Neural progenitor cell (in vitro differentiated cells): ENCODE results near the gene RELL2. TPM values are rescaled to one million over a fixed set of nuclear protein-coding genes. Genes with fewer than 3 reads are reported as not detected.

Experiments
- DNase-seq: peaks from one replicate; pipeline ENCODE4 v3.0.0-alpha.2; 2016; ENCODE audit warnings: low spot score
- H2AFZ ChIP-seq: fragments of 200-600 bp; sonication (generic); replicated peaks from 2 replicates; pipeline ENCODE4 v1.6.1; 2016; ENCODE audit warnings: antibody characterized with exemption
- H3F3A ChIP-seq: fragments of 200-600 bp; sonication (generic); 2 replicates; pipeline ENCODE4 v1.6.1; 2016; ENCODE audit warnings: antibody characterized with exemption, low read depth
- H3K27ac ChIP-seq: fragments of 200-600 bp; sonication (generic); 2 replicates; pipeline ENCODE4 v1.5.1; 2016; ENCODE audit warnings: mild to moderate bottlenecking
- H3K27me3 ChIP-seq: fragments of 200-600 bp; sonication (generic); 2 replicates; pipeline ENCODE4 v1.6.1; 2016; ENCODE audit warnings: mild to moderate bottlenecking, moderate library complexity
- H3K36me3 ChIP-seq: fragments of 200-600 bp; sonication (generic); 2 replicates; pipeline ENCODE4 v1.5.1; 2016
- H3K4me1 ChIP-seq: fragments of 200-600 bp; sonication (generic); 2 replicates; pipeline ENCODE4 v1.6.1; 2016; ENCODE audit warnings: mixed run types
- H3K4me2 ChIP-seq: fragments of 200-600 bp; sonication (generic); 2 replicates; pipeline ENCODE4 v1.6.1; 2016
- H3K4me3 ChIP-seq: fragments of 200-600 bp; sonication (generic); 2 replicates; pipeline ENCODE4 v1.5.1; 2016
- H3K79me2 ChIP-seq: fragments of 200-600 bp; sonication (generic); 2 replicates; pipeline ENCODE4 v1.6.1; 2016; ENCODE audit warnings: low read depth
- H3K9ac ChIP-seq: fragments of 200-600 bp; sonication (generic); 2 replicates; pipeline ENCODE4 v1.6.1; 2016
- H3K9me3 ChIP-seq: fragments of 200-600 bp; sonication (generic); 2 replicates; pipeline ENCODE4 v1.5.1; 2016; ENCODE audit warnings: low read depth
- H4K20me1 ChIP-seq: fragments of 200-600 bp; sonication (generic); 2 replicates; pipeline ENCODE4 v1.6.1; 2016; ENCODE audit warnings: low read depth
- H3K27ac Mint-ChIP-seq: 3 replicates; pipeline ENCODE4 v1.8.0; 2021; ENCODE audit warnings: mixed read lengths
- H3K27me3 Mint-ChIP-seq: 2 replicates; pipeline ENCODE4 v1.8.0; 2022; ENCODE audit warnings: low read depth, mild to moderate bottlenecking, inconsistent platforms, moderate library complexity, mixed read lengths; ENCODE audit not compliant: insufficient read depth
- H3K36me3 Mint-ChIP-seq: 3 replicates; pipeline ENCODE4 v1.8.0; 2021; ENCODE audit warnings: mixed read lengths
- H3K4me1 Mint-ChIP-seq: 3 replicates; pipeline ENCODE4 v1.8.0; 2021; ENCODE audit warnings: mixed read lengths
- H3K4me3 Mint-ChIP-seq: 3 replicates; pipeline ENCODE4 v1.8.0; 2021; ENCODE audit warnings: mild to moderate bottlenecking, moderate library complexity, mixed read lengths
- H3K9me3 Mint-ChIP-seq: 3 replicates; pipeline ENCODE4 v1.8.0; 2020; ENCODE audit warnings: mixed read lengths
- EZH2 ChIP-seq: fragments of 200-600 bp; sonication (generic); IDR thresholded peaks from 2 replicates; pipeline ENCODE4 v1.6.1; 2017; ENCODE audit warnings: antibody characterized with exemption, mild to moderate bottlenecking, moderate library complexity
- EZH2phosphoT487 ChIP-seq: fragments of 200-600 bp; sonication (generic); IDR thresholded peaks from 2 replicates; pipeline ENCODE4 v1.6.1; 2017; ENCODE audit warnings: antibody characterized with exemption
- total RNA-seq: library from RNA; depleted of rRNA; stranded (reverse); fragments of >200 nt; gene quantifications from 2 replicates; pipeline ENCODE4 v1.2.3, GENCODE V29; 2015; ENCODE audit warnings: low replicate concordance
- TF ChIP-seq, protein P1 (sequence below): fragments of 200-600 bp; sonication (generic); IDR thresholded peaks from 2 replicates; pipeline ENCODE4 v1.5.1; 2017; ENCODE audit warnings: antibody characterized with exemption, mild to moderate bottlenecking

RELL2 gene
- total RNA-seq, 1 donor from 2014 or later: 0.30 TPM

DNA sequence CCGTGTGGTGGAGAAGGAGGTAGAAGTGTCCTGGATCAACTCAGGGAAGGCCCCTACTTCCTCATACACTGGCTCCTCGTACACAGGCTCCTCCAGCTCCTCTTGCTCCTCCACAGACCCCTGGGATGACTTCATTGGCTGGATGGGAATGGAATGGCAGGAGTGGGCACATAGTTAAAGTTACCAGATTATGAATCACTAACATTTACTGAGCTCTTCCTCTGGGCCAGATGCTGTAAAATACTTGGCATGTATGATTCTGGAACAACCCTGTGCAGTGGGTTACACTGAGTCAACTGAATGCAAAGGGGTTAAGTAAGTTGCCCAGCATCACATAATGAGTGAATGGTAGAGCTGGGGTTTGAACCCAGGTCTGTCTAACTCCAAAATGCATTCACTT is 17.5 kb downstream of the RELL2 start:
- no peaks in the 10 kb centered on the region for H3K4me1 ChIP-seq
- H3K27me3 Mint-ChIP-seq: peaks cover 3% of the 10 kb centered on the region
- no peaks in the 10 kb centered on the region for H4K20me1 ChIP-seq
- no peak overlapping the region for H2AFZ ChIP-seq
- H3F3A ChIP-seq: peaks cover 11% of the 10 kb centered on the region
- H3K4me3 Mint-ChIP-seq: no peak overlapping the region
- no peak for DNase-seq
- H3K9ac ChIP-seq: no peak overlapping the region
- H3K36me3 Mint-ChIP-seq: peaks cover 15% of the 10 kb centered on the region
- no peak overlapping the region for H3K27ac Mint-ChIP-seq
- H3K27ac ChIP-seq: no peak overlapping the region
- no peak for TF ChIP-seq EZH2phosphoT487
- no peak for TF ChIP-seq EZH2
- TF ChIP-seq, protein P1, sequence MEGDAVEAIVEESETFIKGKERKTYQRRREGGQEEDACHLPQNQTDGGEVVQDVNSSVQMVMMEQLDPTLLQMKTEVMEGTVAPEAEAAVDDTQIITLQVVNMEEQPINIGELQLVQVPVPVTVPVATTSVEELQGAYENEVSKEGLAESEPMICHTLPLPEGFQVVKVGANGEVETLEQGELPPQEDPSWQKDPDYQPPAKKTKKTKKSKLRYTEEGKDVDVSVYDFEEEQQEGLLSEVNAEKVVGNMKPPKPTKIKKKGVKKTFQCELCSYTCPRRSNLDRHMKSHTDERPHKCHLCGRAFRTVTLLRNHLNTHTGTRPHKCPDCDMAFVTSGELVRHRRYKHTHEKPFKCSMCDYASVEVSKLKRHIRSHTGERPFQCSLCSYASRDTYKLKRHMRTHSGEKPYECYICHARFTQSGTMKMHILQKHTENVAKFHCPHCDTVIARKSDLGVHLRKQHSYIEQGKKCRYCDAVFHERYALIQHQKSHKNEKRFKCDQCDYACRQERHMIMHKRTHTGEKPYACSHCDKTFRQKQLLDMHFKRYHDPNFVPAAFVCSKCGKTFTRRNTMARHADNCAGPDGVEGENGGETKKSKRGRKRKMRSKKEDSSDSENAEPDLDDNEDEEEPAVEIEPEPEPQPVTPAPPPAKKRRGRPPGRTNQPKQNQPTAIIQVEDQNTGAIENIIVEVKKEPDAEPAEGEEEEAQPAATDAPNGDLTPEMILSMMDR: no peak
- H3K9me3 Mint-ChIP-seq: no peaks in the 10 kb centered on the region
- H3K27me3 ChIP-seq: peaks cover 6% of the 10 kb centered on the region
- H3K4me2 ChIP-seq: no peak overlapping the region
- H3K9me3 ChIP-seq: no peaks in the 10 kb centered on the region
- H3K79me2 ChIP-seq: no peaks in the 10 kb centered on the region
- H3K36me3 ChIP-seq: no peaks in the 10 kb centered on the region
- H3K4me1 Mint-ChIP-seq: peaks cover 10% of the 10 kb centered on the region
- H3K4me3 ChIP-seq: no peak overlapping the region

DNA sequence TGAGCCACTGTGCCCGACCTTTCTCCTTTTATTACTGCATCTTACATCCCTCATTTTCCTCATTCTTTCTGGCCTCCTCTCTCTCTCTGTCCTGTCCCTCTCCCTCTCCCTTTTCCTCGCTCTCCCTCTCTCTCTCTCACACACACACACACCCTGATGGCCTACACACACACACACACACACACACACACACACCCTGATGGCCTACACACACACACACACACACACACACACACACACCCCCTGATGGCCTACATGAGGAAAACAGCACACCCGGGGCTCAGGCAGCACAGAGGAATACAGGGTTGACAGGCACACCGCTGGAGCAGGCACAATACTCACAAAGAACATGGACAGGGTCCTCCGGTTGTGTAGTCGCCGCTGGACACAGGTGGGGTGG is 18.2 kb downstream of the RELL2 start:
- DNase-seq: no peak
- Histone ChIP-seq H3K9ac (no peak overlapping the region), H3K27ac (no peak overlapping the region), H2AFZ (no peak overlapping the region), H4K20me1 (no peaks in the 10 kb centered on the region), H3K27me3 (peaks cover 6% of the 10 kb centered on the region), H3K36me3 (no peaks in the 10 kb centered on the region), H3K4me3 (no peak overlapping the region), H3K79me2 (no peaks in the 10 kb centered on the region), H3K9me3 (no peaks in the 10 kb centered on the region), H3K4me2 (no peak overlapping the region), H3K4me1 (no peaks in the 10 kb centered on the region), H3F3A (peaks cover 11% of the 10 kb centered on the region)
- Mint-ChIP-seq H3K4me3 (no peak overlapping the region), H3K4me1 (peaks cover 6% of the 10 kb centered on the region), H3K9me3 (no peaks in the 10 kb centered on the region), H3K36me3 (peaks cover 20% of the 10 kb centered on the region), H3K27ac (no peak overlapping the region), H3K27me3 (peaks cover 3% of the 10 kb centered on the region)
- TF ChIP-seq EZH2phosphoT487 (no peak), EZH2 (no peak)
- TF ChIP-seq, protein P1: no peak

DNA sequence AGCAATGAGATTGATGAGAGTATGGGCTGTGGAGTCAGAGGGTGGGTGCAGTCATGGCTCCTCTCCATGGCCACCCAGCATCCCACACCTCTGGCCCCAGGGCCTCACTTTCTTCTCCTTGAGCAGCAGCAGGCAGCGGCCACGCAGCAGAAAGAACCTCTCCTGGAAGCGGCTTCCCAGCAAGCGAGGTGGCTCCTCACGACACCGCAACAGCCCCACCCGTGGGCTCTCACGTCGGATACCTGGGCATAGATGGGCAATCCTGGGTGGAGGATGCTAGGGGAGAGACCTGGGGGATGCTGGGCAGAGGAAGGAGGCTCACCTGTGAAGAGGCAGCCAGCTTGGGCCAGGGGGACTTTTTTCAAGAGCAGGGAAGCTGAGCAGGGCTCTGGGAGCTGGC is 19.6 kb downstream of the RELL2 start:
- Histone ChIP-seq H3K27ac (no peak overlapping the region), H3K9ac (no peak overlapping the region), H3K27me3 (no peaks in the 10 kb centered on the region), H3K4me1 (no peaks in the 10 kb centered on the region), H3F3A (peaks cover 11% of the 10 kb centered on the region), H4K20me1 (no peaks in the 10 kb centered on the region), H3K9me3 (no peaks in the 10 kb centered on the region), H3K4me2 (no peak overlapping the region), H3K79me2 (no peaks in the 10 kb centered on the region), H3K4me3 (no peak overlapping the region), H2AFZ (no peak overlapping the region), H3K36me3 (no peaks in the 10 kb centered on the region)
- TF ChIP-seq EZH2phosphoT487: no peak
- TF ChIP-seq EZH2: no peak
- TF ChIP-seq, protein P1: no peak
- Mint-ChIP-seq H3K4me3 (no peak overlapping the region), H3K27ac (no peak overlapping the region), H3K27me3 (peaks cover 2% of the 10 kb centered on the region), H3K9me3 (no peaks in the 10 kb centered on the region), H3K4me1 (peaks cover 4% of the 10 kb centered on the region), H3K36me3 (peaks cover 24% of the 10 kb centered on the region)
- DNase-seq: no peak
